HTR-8/SVneo (cell line): ENCODE data around the gene PCSK6.

Experiments used
- DNase-seq: peaks from one replicate; pipeline ENCODE4 v3.0.0; 2011; ENCODE audit warnings: low spot score, mixed read lengths; ENCODE audit not compliant: insufficient read length
- FAIRE-seq: peaks from 2 replicates; lab custom pipeline; 2011; peaks lifted over from hg19 to GRCh38; lab: Jason Lieb, UNC

PCSK6 gene

GRCh38 chr15:101489599-101490407, at the start of gene PCSK6:
Gene PCSK6, minus strand, starts transcription at chr15:101489707. Its CDS starts 37 bp downstream, at chr15:101489670.
- FAIRE-seq = no peak
- no peak for DNase-seq

- DNase-seq (no peak), FAIRE-seq (no peak)
Observed at GRCh38 chr15:101538996-101539395, 49.5 kb upstream of the PCSK6 start.

GRCh38 chr15:101538177-101538576, 48.7 kb upstream of the PCSK6 start:
- DNase-seq (no peak), FAIRE-seq (no peak)

GRCh38 chr15:101537483-101538080, 48.1 kb upstream of the PCSK6 start:
- no peak for FAIRE-seq
- no peak for DNase-seq

- FAIRE-seq = no peak
Observed at GRCh38 chr15:101536875-101537405, 47.4 kb upstream of the PCSK6 start.

GRCh38 chr15:101536166-101536874, 46.8 kb upstream of the PCSK6 start:
- FAIRE-seq (no peak), DNase-seq (no peak)

More at GRCh38 chr15:101536875-101537405, 47.4 kb upstream of the PCSK6 start:
- DNase-seq = no peak

GRCh38 chr15:101535170-101535902, 45.8 kb upstream of the PCSK6 start:
- FAIRE-seq = no peak
- no peak for DNase-seq

- FAIRE-seq (no peak), DNase-seq (no peak)
Observed at GRCh38 chr15:101534376-101534970, 45.0 kb upstream of the PCSK6 start.

- DNase-seq (no peak), FAIRE-seq (no peak)
Observed at GRCh38 chr15:101533371-101534140, 44.0 kb upstream of the PCSK6 start.

- no peak for DNase-seq
- no peak for FAIRE-seq
Observed at GRCh38 chr15:101532865-101533264, 43.4 kb upstream of the PCSK6 start.

GRCh38 chr15:101531170-101531569, 41.7 kb upstream of the PCSK6 start:
- FAIRE-seq (no peak), DNase-seq (no peak)

- FAIRE-seq (no peak), DNase-seq (no peak)
Observed at GRCh38 chr15:101530224-101530958, 40.9 kb upstream of the PCSK6 start.

GRCh38 chr15:101528917-101529299, 39.4 kb upstream of the PCSK6 start:
- FAIRE-seq (no peak), DNase-seq (no peak)

GRCh38 chr15:101528108-101528916, 38.8 kb upstream of the PCSK6 start:
- no peak for DNase-seq
- FAIRE-seq = no peak

GRCh38 chr15:101526890-101527289, 37.4 kb upstream of the PCSK6 start:
- FAIRE-seq (no peak), DNase-seq (no peak)

- no peak for DNase-seq
- FAIRE-seq = no peak
Observed at GRCh38 chr15:101526442-101526841, 36.9 kb upstream of the PCSK6 start.

- no peak for DNase-seq
- FAIRE-seq = no peak
Observed at GRCh38 chr15:101526021-101526420, 36.5 kb upstream of the PCSK6 start.
